Fibroblast of lung (primary cell): Measurements from ENCODE around the gene MS4A10. TPM values are rescaled to one million over a fixed set of nuclear protein-coding genes. Genes with fewer than 3 reads are reported as not detected.

Source experiments
- DNase-seq, 2 donors: peaks; one replicate each; pipeline versions ENCODE4 v3.0.0 to v3.0.0-alpha.2; 2010; ENCODE audit warnings: low read depth in 2 of 2
- H2AFZ ChIP-seq: 2 replicates; pipeline ENCODE4 v1.5.1; 2012; ENCODE audit warnings: low read length, control low read depth, inconsistent platforms
- H3K27ac ChIP-seq: 2 replicates; pipeline ENCODE4 v1.5.1; 2011; ENCODE audit warnings: low read length, control low read depth; ENCODE audit not compliant: insufficient read depth
- H3K27me3 ChIP-seq: 2 replicates; pipeline ENCODE4 v1.5.1; 2011; ENCODE audit warnings: mild to moderate bottlenecking, low read length; ENCODE audit not compliant: control insufficient read depth, insufficient read depth
- H3K36me3 ChIP-seq: 2 replicates; pipeline ENCODE4 v1.5.1; 2011; ENCODE audit warnings: low read length; ENCODE audit not compliant: control insufficient read depth, insufficient read depth
- H3K4me1 ChIP-seq: 2 replicates; pipeline ENCODE4 v1.5.1; 2011; ENCODE audit warnings: low read length; ENCODE audit not compliant: control insufficient read depth, insufficient read depth; ENCODE audit errors: extremely low read depth
- H3K4me2 ChIP-seq: 2 replicates; pipeline ENCODE4 v1.5.1; 2011; ENCODE audit warnings: low read length, control low read depth; ENCODE audit not compliant: insufficient read depth; ENCODE audit errors: extremely low read depth
- H3K4me3 ChIP-seq, 4 experiments: fragments of 200-600 bp in 1 of 4; sonication (generic) in 1 of 4; replicated peaks in 1 of 4; 2 replicates each; pipeline ENCODE4 v1.5.1; 2011 to 2016; ENCODE audit warnings: low read length in 4 of 4, low read depth in 3 of 4, mild to moderate bottlenecking in 3 of 4, control low read depth in 2 of 4, inconsistent platforms in 1 of 4, mixed read lengths in 1 of 4; ENCODE audit not compliant: insufficient read depth in 1 of 4; ENCODE audit errors: control extremely low read depth in 1 of 4
- H3K79me2 ChIP-seq: 2 replicates; pipeline ENCODE4 v1.5.1; 2012; ENCODE audit warnings: mild to moderate bottlenecking, low read length, inconsistent platforms; ENCODE audit not compliant: control insufficient read depth, insufficient read depth
- H3K9ac ChIP-seq: 2 replicates; pipeline ENCODE4 v1.5.1; 2011; ENCODE audit warnings: mild to moderate bottlenecking, low read length, control low read depth; ENCODE audit not compliant: insufficient read depth
- H3K9me3 ChIP-seq: 2 replicates; pipeline ENCODE4 v1.5.1; 2012; ENCODE audit warnings: low read depth, low read length; ENCODE audit not compliant: control insufficient read depth, insufficient read depth
- H4K20me1 ChIP-seq: 2 replicates; pipeline ENCODE4 v1.5.1; 2011; ENCODE audit warnings: low read length; ENCODE audit not compliant: control insufficient read depth, insufficient read depth; ENCODE audit errors: extremely low read depth
- CTCF ChIP-seq, 2 donors: IDR thresholded peaks in 1 of 2; conservative IDR thresholded peaks in 1 of 2; 1 replicate in 1 of 2; 2 replicates in 1 of 2; pipeline ENCODE4 v1.5.1; 2011 to 2012; ENCODE audit warnings: low read length in 2 of 2, control low read depth in 1 of 2, inconsistent platforms in 1 of 2, low read depth in 1 of 2, mild to moderate bottlenecking in 1 of 2
- EZH2 ChIP-seq: IDR thresholded peaks from 2 replicates; pipeline ENCODE4 v1.5.1; 2012; ENCODE audit warnings: low read length, control low read depth, mild to moderate bottlenecking; ENCODE audit errors: missing control alignments
- polyA plus RNA-seq, 2 donors: library from polyadenylated mRNA; depleted of rRNA in 1 of 2; stranded (reverse) in 1 of 2; unstranded in 1 of 2; fragments of >200 nt; gene quantifications; 2 replicates each; pipeline ENCODE4 v1.2.1, GENCODE V29; 2011 to 2012; ENCODE audit warnings: missing spikeins in 1 of 2
- total RNA-seq: library from RNA; depleted of rRNA; stranded (reverse); fragments of >200 nt; gene quantifications from 2 replicates; pipeline ENCODE4 v1.2.1, GENCODE V29; 2014

Gene MS4A10
- total and polyA plus RNA-seq, 2 donors (not counting 1 experiment from before 2014, with no cell fraction given) = not detected

- DNase-seq = no peak
- peaks cover 6% of the 10 kb centered on the region for H3K36me3 ChIP-seq
- H3K27ac ChIP-seq = no peak overlapping the region
- no peaks in the 10 kb centered on the region for H3K27me3 ChIP-seq
- H3K4me1 ChIP-seq = peaks cover 18% of the 10 kb centered on the region
- peak overlapping the region in 3 of 4 experiments; percentile 30 to 96 (median 72) for H3K4me3 ChIP-seq
- peak overlapping the region; percentile 87 for H3K4me2 ChIP-seq
- TF ChIP-seq EZH2 (no peak), CTCF (conservative IDR thresholded peaks at IDR 0.05 in 1 of 2, IDR thresholded peaks at IDR 0.05 in 1 of 2; ENCODE audit: low read depth in 1 of 2, low read length in 2 of 2) (no peak)
- no peak overlapping the region for H3K9ac ChIP-seq
- H3K79me2 ChIP-seq = peaks cover 40% of the 10 kb centered on the region
- no peak overlapping the region for H2AFZ ChIP-seq
- no peaks in the 10 kb centered on the region for H3K9me3 ChIP-seq
- no peaks in the 10 kb centered on the region for H4K20me1 ChIP-seq
Observed at GRCh38 chr11:60844870-60845221, 59.7 kb downstream of the MS4A10 start.

- peaks cover 8% of the 10 kb centered on the region for H3K36me3 ChIP-seq
- no peaks in the 10 kb centered on the region for H3K9me3 ChIP-seq
- peak overlapping the region in 1 of 4 experiments; percentile 96 for H3K4me3 ChIP-seq
- no peak for DNase-seq
- H2AFZ ChIP-seq = no peak overlapping the region
- peaks cover 18% of the 10 kb centered on the region for H3K4me1 ChIP-seq
- no peak for TF ChIP-seq EZH2
- TF ChIP-seq CTCF (conservative IDR thresholded peaks at IDR 0.05 in 1 of 2, IDR thresholded peaks at IDR 0.05 in 1 of 2; ENCODE audit: low read depth in 1 of 2, low read length in 2 of 2) = no peak
- H4K20me1 ChIP-seq = no peaks in the 10 kb centered on the region
- H3K4me2 ChIP-seq = peak overlapping the region; percentile 13
- H3K79me2 ChIP-seq = peaks cover 40% of the 10 kb centered on the region
- H3K27me3 ChIP-seq = no peaks in the 10 kb centered on the region
- no peak overlapping the region for H3K9ac ChIP-seq
- H3K27ac ChIP-seq = no peak overlapping the region
Observed at GRCh38 chr11:60845338-60845737, 60.2 kb downstream of the MS4A10 start.

GRCh38 chr11:60847281-60847680 lies 62.1 kb downstream of the MS4A10 start:
- no peak for TF ChIP-seq CTCF (conservative IDR thresholded peaks at IDR 0.05 in 1 of 2, IDR thresholded peaks at IDR 0.05 in 1 of 2; ENCODE audit: low read depth in 1 of 2, low read length in 2 of 2)
- no peak for TF ChIP-seq EZH2
- no peak overlapping the region for H2AFZ ChIP-seq
- no peak for DNase-seq
- H3K79me2 ChIP-seq = peaks cover 37% of the 10 kb centered on the region
- peaks cover 6% of the 10 kb centered on the region for H3K4me1 ChIP-seq
- no peak overlapping the region for H3K4me3 ChIP-seq
- no peaks in the 10 kb centered on the region for H3K9me3 ChIP-seq
- no peak overlapping the region for H3K27ac ChIP-seq
- H3K36me3 ChIP-seq = peaks cover 14% of the 10 kb centered on the region
- no peak overlapping the region for H3K4me2 ChIP-seq
- no peaks in the 10 kb centered on the region for H3K27me3 ChIP-seq
- H3K9ac ChIP-seq = no peak overlapping the region
- no peaks in the 10 kb centered on the region for H4K20me1 ChIP-seq
